NCI-H2081 (cell line): ENCODE results near the gene TTC12.
A peak's percentile ranks its signal among the peaks of the same experiment; 100 is the strongest.

Experiments used
- DNase-seq, 2 experiments: peaks; one replicate each; lab custom pipeline; 2025; lab: John Stamatoyannopoulos, UW

Gene TTC12, protein sequence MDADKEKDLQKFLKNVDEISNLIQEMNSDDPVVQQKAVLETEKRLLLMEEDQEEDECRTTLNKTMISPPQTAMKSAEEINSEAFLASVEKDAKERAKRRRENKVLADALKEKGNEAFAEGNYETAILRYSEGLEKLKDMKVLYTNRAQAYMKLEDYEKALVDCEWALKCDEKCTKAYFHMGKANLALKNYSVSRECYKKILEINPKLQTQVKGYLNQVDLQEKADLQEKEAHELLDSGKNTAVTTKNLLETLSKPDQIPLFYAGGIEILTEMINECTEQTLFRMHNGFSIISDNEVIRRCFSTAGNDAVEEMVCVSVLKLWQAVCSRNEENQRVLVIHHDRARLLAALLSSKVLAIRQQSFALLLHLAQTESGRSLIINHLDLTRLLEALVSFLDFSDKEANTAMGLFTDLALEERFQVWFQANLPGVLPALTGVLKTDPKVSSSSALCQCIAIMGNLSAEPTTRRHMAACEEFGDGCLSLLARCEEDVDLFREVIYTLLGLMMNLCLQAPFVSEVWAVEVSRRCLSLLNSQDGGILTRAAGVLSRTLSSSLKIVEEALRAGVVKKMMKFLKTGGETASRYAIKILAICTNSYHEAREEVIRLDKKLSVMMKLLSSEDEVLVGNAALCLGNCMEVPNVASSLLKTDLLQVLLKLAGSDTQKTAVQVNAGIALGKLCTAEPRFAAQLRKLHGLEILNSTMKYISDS

DNA sequence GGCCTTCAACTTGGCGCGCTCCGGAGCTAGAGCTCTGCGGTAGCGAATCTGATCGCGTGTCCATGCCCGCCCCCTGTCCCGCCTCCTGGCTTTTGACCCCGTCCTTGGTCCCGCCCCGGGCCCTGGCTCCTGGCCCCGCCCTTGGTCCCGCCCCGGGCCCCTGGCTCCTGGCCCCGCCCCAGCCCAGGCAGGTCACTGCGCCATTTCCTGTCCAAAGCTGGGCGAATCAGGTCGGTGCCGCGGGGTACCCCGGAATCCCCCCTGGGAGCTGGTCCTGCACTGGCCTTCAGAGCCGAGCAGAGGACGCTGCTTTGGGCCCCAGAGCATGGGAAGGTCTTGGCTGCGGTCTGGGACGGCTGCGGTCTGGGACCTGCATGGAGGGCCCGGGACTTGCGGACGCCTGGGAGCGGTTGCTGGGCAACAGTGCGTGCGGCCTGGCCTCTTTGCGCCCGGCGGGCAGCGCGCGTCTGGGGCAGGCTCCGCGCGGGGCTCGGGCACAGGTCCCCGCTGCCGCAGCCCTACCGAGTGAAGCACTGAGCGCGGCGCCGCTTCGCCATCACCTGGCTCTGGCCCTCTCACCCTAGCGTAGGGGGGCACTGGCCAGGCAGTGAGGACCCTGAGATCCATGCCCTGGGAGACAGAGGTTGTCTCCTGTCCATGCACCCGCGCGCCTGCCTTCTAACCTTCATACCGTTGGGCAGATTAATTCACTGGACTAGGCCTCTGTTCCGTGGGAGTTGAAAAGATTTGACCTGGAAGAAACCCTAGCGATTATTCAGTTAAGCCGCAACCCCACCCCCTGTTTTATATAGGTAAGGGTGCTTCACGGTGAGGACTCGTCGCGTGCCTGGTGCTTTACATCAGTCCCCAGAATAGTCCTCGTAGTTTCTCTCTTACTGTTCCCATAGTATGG, at the start of gene TTC12:
Gene TTC12, plus strand, starts transcription at position 195 of the 913 bp plus-strand sequence. CDS start 1,675 bp downstream, outside the sequence.
- peak; percentile 87 to 91 for DNase-seq

DNA sequence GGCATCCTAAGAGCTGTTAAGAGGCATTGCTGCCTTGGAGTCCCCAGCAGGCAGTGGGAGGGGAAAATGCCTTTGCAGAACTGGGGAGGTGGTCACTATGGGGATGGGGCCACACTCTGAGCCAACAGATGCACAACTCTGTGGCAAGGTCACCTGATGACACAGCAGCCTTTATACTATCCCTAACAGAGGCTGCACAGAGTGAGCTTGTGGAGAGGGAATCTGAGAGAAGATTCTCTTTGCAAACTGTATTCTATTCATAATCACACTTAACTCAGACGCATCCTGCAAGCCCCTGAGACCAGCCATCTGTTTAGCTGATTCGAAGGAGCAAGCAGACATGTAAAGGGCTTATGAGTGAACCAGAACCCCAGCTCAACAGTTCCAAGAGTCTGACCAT, 49.0 kb upstream of the TTC12 start:
- DNase-seq = no peak

DNA sequence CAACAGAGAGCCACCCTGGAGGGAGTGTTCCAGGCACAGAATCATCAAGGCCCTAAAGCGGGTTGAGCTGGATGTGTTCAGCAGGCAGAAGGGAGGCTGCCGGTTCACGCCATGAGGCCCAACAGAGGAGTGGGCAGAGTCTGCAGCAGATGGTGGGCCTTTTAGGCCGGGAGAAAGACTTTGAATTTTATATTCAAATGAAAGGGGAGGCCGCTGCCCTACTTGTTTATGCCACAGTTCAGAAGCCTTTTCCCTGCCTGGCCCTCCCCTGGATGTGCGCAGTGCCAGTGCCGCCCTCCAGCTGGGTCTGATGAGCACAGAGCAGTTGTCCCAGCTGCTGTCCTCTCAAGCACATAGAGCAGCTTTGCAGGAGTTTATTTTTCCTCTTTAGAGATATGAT, 46.9 kb upstream of the TTC12 start:
- DNase-seq = no peak

DNA sequence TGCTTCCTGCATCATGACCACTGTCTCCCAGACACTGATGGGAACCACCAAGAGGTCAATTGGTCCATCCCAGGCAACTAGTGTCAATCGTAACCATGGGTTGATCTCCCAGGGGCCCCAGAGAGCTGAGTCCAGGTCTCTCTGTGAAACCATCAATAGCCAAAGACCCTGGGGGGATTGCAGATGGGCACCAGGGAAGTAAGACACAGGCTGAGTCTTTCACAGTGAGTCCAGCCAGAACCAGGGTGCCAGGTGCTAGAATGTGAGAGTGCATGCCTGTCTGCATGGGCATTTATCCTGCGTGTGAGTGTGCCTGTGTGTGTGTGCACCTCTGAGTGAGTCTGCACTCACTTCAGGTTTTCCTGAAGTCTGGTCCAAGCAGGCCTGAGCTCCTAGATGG, 45.3 kb upstream of the TTC12 start:
- no peak for DNase-seq

DNA sequence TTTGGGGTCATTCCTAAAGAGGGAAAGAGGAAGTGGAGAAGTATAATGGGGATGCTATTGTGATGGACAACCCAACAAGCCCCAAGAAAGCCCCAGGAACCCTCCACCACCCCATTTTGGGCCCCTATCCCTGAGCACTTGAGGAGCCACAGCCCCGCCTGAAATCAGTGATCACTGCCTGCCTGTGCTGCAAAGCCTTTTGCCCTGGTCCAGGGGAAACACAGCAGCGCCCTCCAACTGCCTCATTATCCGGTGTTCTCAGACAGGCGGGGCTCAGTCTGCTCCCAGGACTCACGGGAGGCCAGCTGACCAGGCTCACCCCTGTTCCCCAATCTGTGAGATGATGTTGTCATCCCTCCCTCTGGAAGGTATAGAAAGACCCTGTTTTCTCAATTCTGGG, 44.7 kb upstream of the TTC12 start:
- no peak for DNase-seq

DNA sequence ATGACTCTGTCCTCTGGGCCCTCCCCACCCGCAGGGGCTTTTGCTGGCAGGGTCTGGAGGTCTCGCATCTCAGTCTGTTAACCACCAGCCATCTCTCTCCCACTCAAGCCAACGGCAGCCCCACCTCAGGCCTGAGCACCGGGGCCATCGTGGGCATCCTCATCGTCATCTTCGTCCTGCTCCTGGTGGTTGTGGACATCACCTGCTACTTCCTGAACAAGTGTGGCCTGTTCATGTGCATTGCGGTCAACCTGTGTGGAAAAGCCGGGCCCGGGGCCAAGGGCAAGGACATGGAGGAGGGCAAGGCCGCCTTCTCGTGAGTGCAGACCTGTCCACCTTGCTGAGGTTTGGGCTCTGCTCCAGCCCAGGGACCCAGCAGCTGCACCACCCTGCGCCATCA, 44.3 kb upstream of the TTC12 start:
- DNase-seq = no peak

DNA sequence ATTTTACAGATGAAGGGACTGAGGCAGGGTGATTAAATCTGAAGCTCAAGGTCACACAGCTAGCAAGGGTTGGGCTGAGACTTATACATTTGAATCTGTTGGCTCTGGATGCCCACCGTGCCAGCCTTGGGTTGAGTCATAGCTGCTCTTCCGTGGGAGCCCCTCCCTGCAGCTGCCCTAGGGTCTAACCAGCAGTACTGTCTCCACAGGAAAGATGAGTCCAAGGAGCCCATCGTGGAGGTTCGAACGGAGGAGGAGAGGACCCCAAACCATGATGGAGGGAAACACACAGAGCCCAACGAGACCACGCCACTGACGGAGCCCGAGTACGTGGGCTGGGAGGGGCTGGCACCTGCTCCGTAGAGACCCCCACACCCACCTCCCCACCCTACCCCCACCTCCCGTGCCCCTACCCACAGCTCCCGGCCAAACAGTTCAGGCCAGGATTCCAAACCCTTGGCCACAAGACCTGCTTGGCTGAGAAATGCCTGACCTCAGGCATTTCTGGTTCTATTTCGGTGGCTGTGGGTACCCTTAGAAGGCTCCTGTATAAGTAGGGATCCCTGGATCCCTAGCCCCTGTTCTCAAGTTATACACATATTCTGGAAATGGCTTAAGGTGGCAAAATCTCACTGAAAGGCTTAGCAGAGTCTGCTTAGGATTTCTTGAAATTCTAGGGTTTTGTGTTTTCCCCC, 42.7 kb upstream of the TTC12 start:
- DNase-seq = no peak

DNA sequence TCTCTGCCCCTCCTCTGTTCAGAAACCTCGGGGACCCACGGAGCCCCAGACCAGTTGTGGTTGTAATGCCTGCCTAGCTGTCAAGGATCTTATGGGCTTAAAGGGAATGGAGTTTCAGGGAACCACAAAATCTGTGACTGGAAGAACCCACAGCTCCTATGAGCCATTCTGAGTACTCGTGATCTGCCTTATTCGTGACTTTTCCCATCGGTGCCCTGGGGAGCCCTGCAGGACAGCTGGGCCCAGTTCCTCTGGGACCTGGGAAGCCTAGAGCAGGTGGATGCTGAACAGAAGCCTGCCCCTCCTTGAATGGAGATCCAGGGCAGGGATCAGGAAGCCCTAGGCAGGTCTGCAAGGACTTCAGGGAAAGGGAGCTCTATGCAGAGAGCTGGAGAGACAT, 42.1 kb upstream of the TTC12 start:
- DNase-seq = no peak

DNA sequence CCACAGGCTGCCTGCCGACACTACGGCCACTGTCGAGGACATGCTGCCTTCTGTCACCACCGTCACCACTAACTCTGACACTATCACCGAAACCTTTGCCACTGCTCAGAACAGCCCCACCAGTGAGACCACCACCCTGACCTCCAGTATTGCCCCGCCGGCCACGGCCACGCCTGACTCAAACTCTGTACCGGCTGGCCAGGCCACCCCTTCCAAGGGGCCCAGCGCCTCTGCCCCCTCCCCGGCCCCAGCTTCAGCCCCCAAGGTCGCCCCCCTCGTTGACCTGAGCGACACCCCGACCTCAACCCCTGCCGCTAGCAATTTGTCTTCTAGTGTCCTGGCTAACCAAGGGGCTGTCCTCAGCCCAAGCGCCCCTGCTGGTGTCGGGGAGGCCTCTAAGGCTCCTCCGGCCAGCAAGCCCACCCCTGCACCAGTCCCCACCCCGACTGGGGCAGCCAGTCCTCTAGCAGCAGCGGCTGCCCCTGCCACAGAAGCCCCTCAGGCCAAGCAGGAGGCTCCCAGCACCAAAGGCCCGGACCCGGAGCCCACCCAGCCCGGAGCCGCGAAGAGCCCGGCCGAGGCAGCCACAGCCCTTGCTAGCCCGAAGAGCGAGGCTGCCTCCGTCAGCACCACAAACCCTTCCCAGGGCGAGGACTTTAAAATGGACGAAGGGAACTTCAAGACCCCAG, 41.3 kb upstream of the TTC12 start:
- DNase-seq = no peak

DNA sequence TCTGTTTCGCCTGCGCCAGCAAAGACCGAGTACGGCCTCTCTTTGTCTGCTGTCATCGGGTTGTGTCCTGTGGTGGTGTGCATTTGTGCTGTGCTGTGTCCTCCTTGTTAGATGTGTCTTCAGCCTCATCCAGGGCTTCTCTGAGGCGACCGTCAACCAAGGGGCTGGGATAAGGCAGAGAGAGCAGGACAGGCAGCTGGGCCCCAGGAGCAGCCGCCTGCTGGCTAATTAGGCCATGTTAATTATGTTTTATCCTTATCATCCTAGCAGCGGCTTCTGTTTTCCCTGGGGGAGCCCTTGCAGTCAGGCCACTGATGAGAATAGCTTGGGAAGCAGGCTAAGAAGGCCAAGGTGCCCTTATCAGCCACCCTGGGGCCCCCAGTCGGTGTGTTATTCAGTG, 40.7 kb upstream of the TTC12 start:
- no peak for DNase-seq

DNA sequence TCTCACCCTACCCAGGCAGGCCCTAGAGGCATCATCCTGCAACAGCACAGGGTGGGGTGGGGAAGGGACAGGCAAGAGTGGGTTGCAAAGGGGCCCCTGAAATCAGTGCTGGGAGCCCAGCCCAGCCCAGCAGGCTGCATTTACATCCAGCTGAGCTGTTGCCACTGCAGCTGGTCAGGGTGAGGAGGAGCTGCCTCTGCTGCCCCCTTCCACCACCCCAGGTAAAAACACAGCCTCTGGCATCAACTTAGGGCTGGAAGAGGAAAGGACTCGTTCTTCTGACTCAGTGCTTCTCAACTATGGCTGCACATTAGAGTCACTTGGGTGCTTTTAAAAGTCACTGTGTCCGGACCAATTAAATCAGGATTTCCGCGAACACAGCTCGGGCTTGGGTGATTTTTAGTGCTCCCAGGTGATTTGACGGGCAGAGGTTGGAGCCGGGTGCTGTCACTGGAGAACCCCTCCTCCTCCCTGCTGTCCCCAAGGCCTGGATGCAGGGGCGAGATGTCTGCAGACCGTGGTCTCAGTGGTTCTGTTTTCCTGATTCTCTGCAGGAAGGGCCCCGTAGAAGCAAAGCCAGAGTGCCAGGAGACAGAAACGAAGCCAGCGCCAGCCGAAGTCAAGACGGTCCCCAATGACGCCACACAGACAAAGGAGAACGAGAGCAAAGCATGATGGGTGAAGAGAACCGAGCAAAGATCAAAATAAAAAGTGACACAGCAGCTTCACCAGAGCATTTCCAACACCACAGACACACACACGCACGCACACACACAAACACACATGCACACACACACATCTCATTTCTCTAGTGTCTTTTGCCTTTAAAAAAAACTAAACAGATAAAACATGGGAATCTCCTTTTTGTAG, 39.4 kb upstream of the TTC12 start:
- DNase-seq = peak; percentile 21 to 27

DNA sequence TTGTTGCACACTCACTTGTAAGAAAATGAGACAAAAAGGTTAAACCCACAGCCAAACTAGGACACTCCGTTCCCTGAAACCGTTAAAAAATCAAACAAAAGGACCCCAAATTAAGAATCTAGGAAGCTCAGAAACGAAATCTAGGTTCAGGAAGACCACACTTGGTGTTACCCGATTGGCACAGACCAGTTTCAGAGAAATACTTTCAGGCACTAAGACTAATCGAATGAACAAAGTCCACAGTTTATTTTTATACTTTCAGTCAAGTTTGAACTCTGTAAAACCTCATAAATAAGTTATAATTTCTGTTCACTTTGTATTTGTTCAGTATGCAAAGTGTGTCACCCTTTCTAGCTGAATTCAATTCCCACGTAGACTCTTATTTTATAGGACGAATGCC, 38.8 kb upstream of the TTC12 start:
- DNase-seq = no peak

DNA sequence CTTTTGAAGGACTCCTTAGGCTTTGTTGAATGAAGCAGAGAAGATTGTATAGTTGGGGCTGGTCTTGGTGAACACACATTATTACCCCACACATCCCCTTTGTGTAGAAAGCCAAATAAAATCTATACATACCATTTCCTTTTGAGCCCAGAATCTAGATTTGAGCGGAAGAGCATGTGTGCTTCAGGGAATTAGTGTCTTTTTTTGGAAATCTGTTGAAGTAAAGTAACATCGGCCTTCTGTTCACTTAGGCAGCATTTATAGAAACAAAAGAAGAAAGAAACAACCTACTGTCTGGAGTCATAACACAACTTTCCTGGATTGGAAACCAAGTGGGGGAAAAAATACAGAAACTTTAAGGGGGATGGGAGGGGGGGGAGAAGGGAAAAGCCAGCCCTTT, 37.9 kb upstream of the TTC12 start:
- no peak for DNase-seq

DNA sequence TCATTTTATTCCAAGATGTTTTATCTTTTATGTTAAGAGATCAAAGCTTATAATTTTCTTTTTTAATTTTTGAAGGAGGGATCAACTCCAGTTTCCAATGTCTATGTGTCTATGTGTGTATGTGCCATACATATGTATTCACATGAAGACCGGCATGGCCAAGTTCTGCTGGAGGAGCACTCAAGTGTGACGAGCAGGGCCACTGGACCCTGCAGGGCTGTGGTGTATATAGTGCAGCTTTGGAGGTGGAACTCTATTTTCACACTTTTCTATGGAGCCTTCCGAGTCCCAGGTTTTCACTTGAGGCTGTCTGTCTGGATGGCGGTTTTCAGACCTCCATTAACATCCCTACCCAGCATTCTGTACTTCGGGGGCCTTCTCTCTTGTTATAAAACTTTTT, 36.5 kb upstream of the TTC12 start:
- no peak for DNase-seq

DNA sequence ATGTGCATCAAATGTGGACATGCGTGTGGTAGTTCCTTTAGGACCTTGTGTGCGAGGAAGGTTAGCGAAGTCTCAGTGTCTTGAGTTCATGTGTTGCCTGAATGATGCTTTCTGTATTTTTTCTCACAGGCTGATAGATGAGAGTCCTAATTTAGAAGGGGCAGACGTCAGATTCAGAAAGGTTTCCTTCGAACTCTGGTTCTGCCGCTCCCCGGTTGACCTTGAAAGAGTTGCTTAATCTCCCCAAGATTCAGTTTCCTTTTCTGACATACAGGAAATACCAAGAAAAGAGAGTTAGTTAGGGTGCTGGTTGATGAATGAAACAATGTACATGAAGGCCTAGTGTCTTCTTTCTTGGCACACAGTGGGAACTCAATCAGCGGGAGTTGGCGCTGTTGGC, 35.9 kb upstream of the TTC12 start:
- DNase-seq = no peak

DNA sequence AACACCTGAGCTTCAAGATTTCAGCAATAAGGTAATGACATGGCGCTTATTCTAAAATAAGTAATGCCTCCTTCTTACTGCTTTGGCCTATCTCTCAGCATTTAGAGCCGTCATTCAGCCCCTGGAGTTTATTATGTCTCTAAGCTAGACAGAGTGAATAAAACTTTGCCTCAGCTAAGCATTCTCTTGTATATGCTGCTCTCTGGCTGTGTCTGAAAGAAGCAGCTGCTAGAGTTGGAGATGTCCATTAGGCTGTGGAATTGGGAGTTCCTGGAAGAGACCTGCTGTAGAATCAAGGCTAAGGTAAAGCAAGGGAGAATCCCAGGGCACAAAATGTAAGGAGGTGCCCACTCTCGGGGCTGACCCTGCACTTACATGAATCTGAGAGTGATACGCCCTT, 35.5 kb upstream of the TTC12 start:
- no peak for DNase-seq

DNA sequence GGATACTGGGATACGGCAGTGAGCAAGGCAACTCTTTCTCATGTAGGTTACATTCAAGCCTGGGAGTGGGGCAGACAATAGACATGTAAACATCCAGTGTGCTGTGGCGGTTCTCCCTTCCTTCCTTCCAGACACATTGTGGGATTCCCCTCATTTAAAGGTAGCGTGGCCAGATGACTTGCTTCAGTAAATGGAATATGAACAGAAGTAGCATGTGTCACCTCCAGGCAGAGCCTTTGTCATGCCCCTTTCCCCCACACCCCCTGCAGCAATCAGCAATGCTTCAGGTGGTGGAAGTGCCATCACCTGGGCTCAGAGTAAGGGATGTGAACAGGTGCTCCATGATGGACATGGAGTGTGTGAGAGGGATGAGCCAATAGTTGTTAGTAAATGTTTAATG, 34.8 kb upstream of the TTC12 start:
- DNase-seq = no peak

DNA sequence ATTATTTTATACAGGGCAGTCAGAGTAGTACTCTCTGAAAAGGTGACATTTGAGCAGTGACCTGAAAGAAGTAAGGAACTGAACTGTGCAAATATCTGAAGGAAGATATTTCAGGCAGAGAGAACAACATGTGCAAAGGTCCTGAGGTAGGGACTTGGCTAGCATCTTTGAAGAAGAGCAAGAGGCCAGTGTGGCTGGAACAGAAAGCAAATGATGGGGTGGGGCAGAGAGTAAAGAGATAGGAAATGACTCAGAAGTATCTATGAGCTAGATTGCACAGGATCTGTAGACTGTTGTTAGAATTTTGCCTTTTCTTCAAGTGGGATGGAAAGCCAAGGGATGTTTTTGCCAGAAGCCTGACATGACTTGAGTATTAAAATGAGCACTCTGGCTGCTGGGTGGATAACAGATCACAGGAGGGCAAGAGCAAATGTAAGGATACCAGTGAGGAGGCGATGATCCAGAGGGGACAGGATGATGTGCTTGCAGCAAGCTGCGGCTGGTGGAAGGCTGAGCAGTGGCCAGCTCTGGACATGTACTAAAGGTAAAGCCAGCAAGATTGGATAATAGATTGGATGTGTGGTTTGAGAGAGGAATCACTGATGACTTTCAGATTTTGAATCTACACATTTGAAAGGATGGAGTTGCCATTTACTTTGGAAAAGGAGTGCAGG, 33.2 kb upstream of the TTC12 start:
- no peak for DNase-seq

DNA sequence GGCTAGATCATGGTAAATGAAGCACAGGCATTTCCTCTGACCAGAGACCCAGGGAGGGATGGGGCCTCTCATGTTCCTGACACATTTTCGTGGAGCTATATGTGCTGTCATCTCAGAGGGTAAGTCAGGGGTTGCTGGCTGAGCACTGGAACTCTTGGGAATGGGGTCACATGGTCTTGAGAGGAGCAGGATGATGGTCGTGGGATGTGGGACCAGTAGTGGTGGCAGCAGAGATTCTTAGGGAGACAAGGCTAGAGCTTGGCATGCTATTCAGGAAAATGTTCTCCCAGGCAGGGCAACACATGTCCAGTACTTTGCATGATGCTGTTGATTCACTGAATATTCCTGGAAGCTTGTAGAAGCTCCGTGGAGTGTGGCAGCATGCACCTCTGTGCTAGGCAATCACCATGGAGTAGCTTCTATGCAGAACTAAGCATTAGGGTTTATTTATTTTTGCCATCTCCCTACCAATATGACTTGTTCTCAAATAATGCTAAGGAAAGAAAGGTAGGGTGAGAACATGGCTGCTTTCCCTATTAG, 31.4 kb upstream of the TTC12 start:
- DNase-seq = no peak

DNA sequence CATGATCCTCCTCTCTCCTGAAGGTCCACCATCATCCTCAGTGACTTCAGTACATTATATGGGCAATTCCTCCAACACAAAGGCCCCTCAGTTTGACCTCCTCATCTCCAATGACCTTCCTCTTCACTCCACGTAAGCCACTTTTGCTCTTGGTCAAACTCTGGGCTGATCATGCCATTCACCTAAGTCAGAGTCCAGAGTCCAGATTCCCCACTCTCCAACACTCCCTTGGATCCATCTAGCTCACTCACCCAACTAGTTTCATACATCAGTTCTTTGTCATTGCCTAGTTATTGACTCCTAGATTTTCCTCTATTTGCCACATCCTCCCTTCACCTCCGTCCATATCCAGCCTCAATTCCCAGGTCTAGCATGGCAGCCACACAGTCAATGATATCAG, 30.5 kb upstream of the TTC12 start:
- DNase-seq = no peak
